Esophagus muscularis mucosa (tissue), 4 donors: ENCODE measurements around the gene GPX6. TPM values are rescaled to one million over a fixed set of nuclear protein-coding genes. Genes with fewer than 3 reads are reported as not detected.

Experiments
- DNase-seq: peaks from one replicate; pipeline ENCODE4 v3.0.0-alpha.2; 2017; ENCODE audit errors: extremely low spot score
- H3K27ac ChIP-seq, 4 donors: fragments of 200-600 bp; sonication (generic); replicated peaks in 1 of 4; 1 replicate in 3 of 4; 2 replicates in 1 of 4; pipeline ENCODE4 v1.5.1; 2016 to 2019; ENCODE audit warnings: mild to moderate bottlenecking in 1 of 4
- H3K27me3 ChIP-seq, 4 donors: fragments of 200-600 bp; sonication (generic); one replicate each; pipeline versions ENCODE4 v1.5.1 to v1.6.0; 2016 to 2019
- H3K36me3 ChIP-seq, 4 donors: fragments of 200-600 bp; sonication (generic); one replicate each; pipeline ENCODE4 v1.5.1; 2016 to 2019
- H3K4me1 ChIP-seq, 4 donors: fragments of 200-600 bp; sonication (generic); one replicate each; pipeline ENCODE4 v1.5.1; 2016 to 2019
- H3K4me3 ChIP-seq, 4 donors: fragments of 200-600 bp; sonication (generic); 1 replicate in 2 of 4; 2 replicates in 2 of 4; pipeline ENCODE4 v1.5.1; 2016 to 2019; ENCODE audit warnings: mild to moderate bottlenecking in 4 of 4, moderate library complexity in 1 of 4
- H3K9me3 ChIP-seq, 4 donors: fragments of 200-600 bp; sonication (generic); 1 replicate in 3 of 4; 2 replicates in 1 of 4; pipeline ENCODE4 v1.5.1; 2016 to 2019
- CTCF ChIP-seq, 3 experiments: fragments of 200-600 bp in 2 of 3; fragments of 450-650 bp in 1 of 3; sonication (generic) in 2 of 3; IDR thresholded peaks; one replicate each; pipeline ENCODE4 v1.5.1; 2017 to 2019; ENCODE audit warnings: antibody characterized with exemption in 3 of 3, mild to moderate bottlenecking in 2 of 3, moderate library complexity in 1 of 3
- EP300 ChIP-seq: sonication (generic); formaldehyde crosslinking; IDR thresholded peaks from one replicate; pipeline ENCODE4 v1.6.1; 2017; ENCODE audit warnings: antibody characterized with exemption
- POLR2A ChIP-seq: fragments of 450-650 bp; IDR thresholded peaks from one replicate; pipeline ENCODE4 v1.6.1; 2017; ENCODE audit warnings: antibody characterized with exemption, moderate library complexity, mild to moderate bottlenecking, low read depth
- POLR2AphosphoS5 ChIP-seq, 2 donors: sonication (generic); formaldehyde crosslinking; IDR thresholded peaks; one replicate each; pipeline ENCODE4 v1.6.1; 2017; ENCODE audit warnings: antibody characterized with exemption in 2 of 2
- WGBS: methylation state at CpG from one replicate; pipeline ENCODE4 v1.1.5; 2018; 5-methylcytosine and 5-hydroxymethylcytosine counted together
- intact Hi-C: fragments of 100-400 bp; cut with DNase I; formaldehyde crosslinking; loops from one replicate; pipeline ENCODE4 v1.15.1; 2023
- total RNA-seq, 4 donors: library from RNA; depleted of rRNA; stranded (reverse); fragments of >200 nt; gene quantifications; one replicate each; pipeline versions ENCODE4 v1.1.0 to v1.2.1, GENCODE V29; 2016

GPX6 gene
- total RNA-seq, 4 donors from 2014 or later, result not detected

GRCh38 chr6:28543651-28544610, 28.3 kb upstream of the GPX6 start:
- Histone ChIP-seq H3K36me3 (no peaks in the 10 kb centered on the region), H3K4me3 (peak overlapping the region in 2 of 4 donors; percentile 5 to 8), H3K27me3 (peaks cover 0 to 60% (median 0%) of the 10 kb centered on the region in 4 donors), H3K9me3 (peaks cover 0 to 5% (median 2%) of the 10 kb centered on the region in 4 donors), H3K4me1 (peaks cover 0 to 6% (median 1%) of the 10 kb centered on the region in 4 donors), H3K27ac (no peak overlapping the region)
- intact Hi-C loops, result no loop called here
- TF ChIP-seq EP300, result no peak
- TF ChIP-seq POLR2A, result no peak
- no peak for TF ChIP-seq POLR2AphosphoS5 (IDR thresholded peaks at IDR 0.05)
- no peak for TF ChIP-seq CTCF (IDR thresholded peaks at IDR 0.05)
- no peak for DNase-seq
- 12% methylated on average over 30 of the region's 31 CpGs for WGBS

DNA sequence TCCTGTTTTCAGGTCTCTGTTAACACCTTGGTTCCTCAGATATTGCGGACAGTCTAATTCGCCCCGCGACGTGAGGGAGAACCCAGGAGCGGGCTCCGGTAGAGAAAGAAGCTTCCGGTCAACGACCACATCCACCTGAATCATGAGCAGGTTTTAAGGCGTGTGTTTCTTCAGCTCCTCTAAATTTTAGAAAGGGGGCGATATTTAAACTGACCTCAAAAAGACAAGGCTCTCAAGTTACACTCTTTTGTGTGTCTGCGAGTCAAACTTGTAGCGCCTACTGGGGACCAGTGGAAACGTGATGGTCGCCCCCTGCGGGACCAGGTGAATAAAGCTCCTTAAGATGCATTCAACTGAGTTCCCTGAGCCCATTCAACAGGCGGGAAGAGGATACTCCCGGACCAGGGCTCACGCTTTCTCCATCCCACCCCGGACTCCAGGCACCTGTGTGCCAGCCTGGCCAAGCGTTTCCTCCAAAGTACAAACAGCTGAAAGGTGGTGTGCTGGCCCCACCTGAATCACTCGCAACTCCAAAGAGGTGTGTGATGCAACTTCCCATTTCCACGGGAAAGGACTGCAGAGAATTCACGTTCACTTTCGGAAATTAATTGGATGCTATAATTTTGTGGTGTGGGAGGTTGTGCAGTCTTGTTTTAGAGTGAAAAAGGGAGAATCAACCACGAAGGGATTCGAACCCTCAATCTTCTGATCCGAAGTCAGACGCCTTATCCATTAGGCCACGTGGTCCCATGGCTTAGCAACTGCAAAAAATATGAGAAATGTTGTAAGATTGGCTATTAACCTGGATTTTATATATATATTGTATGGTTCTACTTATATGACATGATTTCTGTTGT, 27.1 kb upstream of the GPX6 start:
- no peak for TF ChIP-seq POLR2A
- no peak for TF ChIP-seq POLR2AphosphoS5 (IDR thresholded peaks at IDR 0.05)
- TF ChIP-seq CTCF (IDR thresholded peaks at IDR 0.05), result no peak
- TF ChIP-seq EP300, result no peak
- Histone ChIP-seq H3K36me3 (no peaks in the 10 kb centered on the region), H3K9me3 (peaks cover 0 to 5% (median 1%) of the 10 kb centered on the region in 4 donors), H3K4me1 (peaks cover 0 to 6% (median 1%) of the 10 kb centered on the region in 4 donors), H3K27ac (no peak overlapping the region), H3K27me3 (peaks cover 0 to 71% (median 0%) of the 10 kb centered on the region in 4 donors), H3K4me3 (peak overlapping the region in 2 of 4 donors; percentile 1 to 41)
- DNase-seq, result no peak
- 6% methylated on average over 27 of the region's 30 CpGs for WGBS
- intact Hi-C loops, result no loop called here

DNA sequence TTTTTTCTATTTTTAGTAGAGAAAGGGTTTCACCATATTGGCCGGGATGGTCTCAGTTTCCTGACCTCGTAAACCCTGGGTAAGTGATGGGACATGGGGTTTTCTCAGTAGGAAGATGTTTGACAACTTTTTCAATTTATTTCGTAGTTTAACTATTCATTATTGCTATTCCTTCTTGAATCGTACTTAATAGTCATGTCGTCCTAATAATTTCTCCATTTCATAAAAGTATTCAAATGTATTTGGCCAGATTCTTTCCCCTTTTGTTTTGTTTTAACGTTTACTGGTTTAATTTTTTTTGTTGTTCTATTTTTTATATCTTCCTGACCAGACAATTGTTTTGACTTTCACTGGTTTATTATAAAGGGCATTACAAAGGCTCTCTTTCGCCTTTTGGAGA, 26.4 kb upstream of the GPX6 start:
- H3K27me3 ChIP-seq, result peaks cover 0 to 72% (median 0%) of the 10 kb centered on the region in 4 donors
- TF ChIP-seq POLR2AphosphoS5 (IDR thresholded peaks at IDR 0.05) (no peak), POLR2A (no peak), EP300 (no peak), CTCF (IDR thresholded peaks at IDR 0.05) (no peak)
- WGBS, result 55% methylated on average over 7 of the region's 7 CpGs
- H3K4me3 ChIP-seq, result no peak overlapping the region
- H3K27ac ChIP-seq, result no peak overlapping the region
- peaks cover 0 to 5% (median 0%) of the 10 kb centered on the region in 4 donors for H3K9me3 ChIP-seq
- H3K36me3 ChIP-seq, result no peaks in the 10 kb centered on the region
- H3K4me1 ChIP-seq, result peaks cover 0 to 9% (median 1%) of the 10 kb centered on the region in 4 donors
- no peak for DNase-seq
- intact Hi-C loops, result no loop called here

DNA sequence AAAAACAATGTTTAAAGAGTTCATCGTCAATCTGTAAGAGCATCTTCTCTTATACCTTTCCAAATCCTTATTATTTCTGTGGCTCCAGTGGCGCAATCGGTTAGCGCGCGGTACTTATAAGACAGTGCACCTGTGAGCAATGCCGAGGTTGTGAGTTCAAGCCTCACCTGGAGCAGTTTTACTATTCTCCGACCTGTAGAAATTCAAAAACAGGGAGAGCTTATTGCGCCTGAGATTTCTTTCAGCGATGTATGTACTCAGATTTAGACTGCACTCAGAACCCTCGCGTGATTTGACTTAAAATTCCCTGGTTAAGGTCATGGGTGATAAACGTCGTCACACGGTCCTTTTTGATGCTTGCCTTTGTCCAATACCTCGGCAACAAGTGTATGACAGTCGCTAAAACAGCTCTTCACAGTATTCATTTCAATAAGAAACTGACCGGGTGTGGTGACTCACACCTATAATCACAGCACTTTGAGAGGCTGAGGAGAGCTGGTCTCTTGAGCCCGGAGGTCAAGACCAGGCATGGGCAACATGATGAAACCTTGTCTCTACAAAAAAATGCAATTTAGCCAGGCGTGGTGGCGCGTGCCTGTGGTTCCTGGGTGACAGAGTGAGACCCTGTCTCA, 22.0 kb upstream of the GPX6 start:
- H3K27ac ChIP-seq, result no peak overlapping the region
- H3K4me1 ChIP-seq, result peaks cover 0 to 8% (median under 1%) of the 10 kb centered on the region in 4 donors
- H3K9me3 ChIP-seq, result peaks cover 0 to 5% (median 0%) of the 10 kb centered on the region in 4 donors
- DNase-seq, result peak; percentile 80
- no peaks in the 10 kb centered on the region for H3K36me3 ChIP-seq
- intact Hi-C loops, result no loop called here
- TF ChIP-seq POLR2AphosphoS5 (IDR thresholded peaks at IDR 0.05), result no peak
- no peak for TF ChIP-seq POLR2A
- no peak for TF ChIP-seq CTCF (IDR thresholded peaks at IDR 0.05)
- TF ChIP-seq EP300, result no peak
- peaks cover 0 to 81% (median 0%) of the 10 kb centered on the region in 4 donors for H3K27me3 ChIP-seq
- H3K4me3 ChIP-seq, result no peak overlapping the region
- WGBS, result 37% methylated on average over 22 of the region's 22 CpGs
